Stimulated activated CD8-positive, alpha-beta memory T cell treated with anti-CD3 and anti-CD28 coated beads, Interleukin-4, amount 100 ng/mL, for 24 hours (primary cell): ENCODE measurements around the gene DDRGK1.
A peak's percentile ranks its signal among the peaks of the same experiment; 100 is the strongest.
"Not testable (repeated sequence)": the region's sequence is repeated elsewhere in the genome, so short reads cannot be mapped to it uniquely, and the experiment has no call there.

Experiments used
- DNase-seq: peaks from one replicate; pipeline ENCODE4 v3.0.0-alpha.2; 2020; ENCODE audit warnings: low read depth

DDRGK1 gene

GRCh38 chr20:3183896-3184612 lies 20.4 kb downstream of the DDRGK1 start:
- no peak for DNase-seq

- DNase-seq: not testable (repeated sequence)
These were observed 22.1 kb downstream of the DDRGK1 start for GRCh38 chr20:3182429-3182828.

GRCh38 chr20:3181270-3181669 lies 23.2 kb downstream of the DDRGK1 start:
- no peak for DNase-seq

DNA sequence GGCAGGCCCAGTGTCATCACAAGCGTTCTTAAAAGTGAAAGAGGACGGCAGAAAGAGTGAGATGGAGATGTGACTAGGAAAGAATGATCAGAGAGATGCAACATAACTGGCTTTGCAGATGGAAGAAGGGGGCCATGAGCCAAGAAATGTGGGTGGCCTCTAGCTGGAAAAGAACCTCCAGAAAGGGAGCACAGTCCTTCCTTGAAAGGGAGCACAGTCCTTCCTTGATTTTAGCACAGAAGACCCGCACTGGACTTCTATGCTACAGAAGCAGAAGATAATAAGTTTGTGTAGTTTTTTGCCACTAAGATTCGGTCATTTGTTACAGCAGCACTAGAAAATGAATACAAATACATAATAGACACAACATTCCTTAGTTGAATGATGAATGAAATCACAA lies 24.2 kb downstream of the DDRGK1 start:
- no peak for DNase-seq

GRCh38 chr20:3177746-3178485 lies 26.6 kb downstream of the DDRGK1 start:
- no peak for DNase-seq

DNA sequence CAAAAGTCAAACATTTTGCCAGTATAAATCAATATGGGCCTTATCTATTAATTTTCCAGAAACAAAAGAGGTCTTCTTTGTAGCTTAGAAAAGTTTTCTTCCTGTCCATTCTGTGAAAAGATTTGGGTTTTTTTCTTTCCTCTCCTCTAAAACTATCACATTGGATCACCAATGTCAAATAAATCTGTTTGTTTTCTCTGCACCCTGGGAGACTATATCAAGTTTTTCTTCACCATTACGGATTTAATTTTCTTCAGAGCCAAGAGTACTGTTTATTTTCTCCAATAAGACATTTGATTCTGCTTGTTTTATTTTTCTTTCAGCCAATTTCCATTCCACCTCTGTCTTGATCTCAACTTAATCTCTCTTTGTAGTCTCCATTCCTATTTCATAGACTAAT lies 29.2 kb downstream of the DDRGK1 start:
- no peak for DNase-seq

DNA sequence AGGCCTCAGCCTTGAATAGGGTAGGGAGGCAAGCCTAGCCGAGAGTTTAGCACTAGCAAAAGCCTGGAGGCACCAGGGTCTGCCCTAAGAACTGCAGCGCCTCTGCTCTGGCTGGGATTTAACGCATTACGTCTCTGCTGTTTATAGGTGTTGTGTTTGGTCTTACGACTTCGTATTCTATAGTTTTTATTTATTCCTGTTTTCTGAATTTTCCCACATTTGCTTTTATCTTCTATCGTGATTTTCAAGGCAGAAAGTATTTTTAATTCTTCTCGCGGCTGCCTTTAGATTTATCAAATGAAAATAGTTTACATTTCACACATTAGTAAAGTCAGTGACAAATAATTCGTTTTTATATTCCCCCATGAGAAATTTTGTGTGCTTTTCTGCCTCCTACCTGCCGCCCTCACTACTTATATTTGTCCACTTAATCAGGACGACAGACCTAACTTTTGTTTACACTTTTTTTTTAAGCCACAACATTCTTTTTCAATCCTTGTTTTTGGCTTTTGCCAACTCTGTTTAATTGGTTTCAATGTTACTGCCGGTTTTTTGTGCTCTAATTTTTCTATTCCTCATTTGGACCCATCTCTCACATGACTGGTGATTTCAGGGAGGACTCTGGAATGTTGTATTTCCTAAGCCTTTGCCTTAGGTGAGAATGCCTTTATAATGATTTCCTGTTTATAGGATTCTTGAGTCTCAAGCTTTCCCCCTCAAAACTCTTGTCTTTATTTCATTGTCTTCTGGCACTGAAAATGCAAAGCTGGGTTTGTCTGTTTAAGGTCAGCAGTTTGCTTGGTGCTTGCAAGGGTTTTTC lies 29.8 kb downstream of the DDRGK1 start:
- no peak for DNase-seq

DNA sequence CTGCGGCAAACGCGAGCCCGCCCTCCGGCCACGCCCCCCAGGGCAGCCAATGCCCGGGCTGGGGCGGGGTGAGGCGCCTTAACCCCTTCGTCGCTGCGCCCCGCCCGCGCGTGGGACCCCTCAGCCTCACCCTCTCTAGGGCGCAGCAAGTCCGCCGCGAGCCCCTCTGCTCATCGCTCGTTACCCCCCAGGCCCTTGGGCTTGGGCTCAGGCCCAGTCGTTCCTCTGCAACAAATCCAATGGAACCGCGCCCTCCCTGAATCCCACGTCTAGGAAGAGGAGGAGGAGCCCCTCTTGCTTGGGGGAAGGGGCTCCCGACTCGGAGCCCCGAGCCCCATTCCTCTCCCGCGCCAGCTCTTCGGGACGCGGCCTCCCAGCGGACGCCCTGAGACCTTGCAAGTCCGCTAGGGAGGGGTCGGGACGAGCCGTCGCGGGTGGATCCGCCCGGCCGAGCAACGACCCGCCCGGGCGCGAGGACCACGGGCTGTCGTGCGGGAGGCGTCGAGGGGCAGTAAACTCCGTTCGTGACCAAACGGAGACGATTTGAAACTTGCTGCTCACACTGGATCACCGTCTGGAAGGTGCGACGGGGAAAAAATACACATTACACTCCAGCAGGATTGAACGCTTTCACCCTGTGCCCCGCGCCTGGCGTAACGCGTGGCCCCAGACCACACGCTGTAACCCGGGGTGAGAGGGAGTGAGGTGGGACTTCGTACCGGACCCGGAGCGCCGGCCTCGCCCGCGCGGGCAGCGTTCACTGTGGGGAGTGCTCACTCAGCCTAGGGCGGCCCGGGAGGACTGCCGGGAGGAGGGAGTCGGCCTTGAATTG lies 30.7 kb downstream of the DDRGK1 start:
- peak; percentile 89 for DNase-seq

DNA sequence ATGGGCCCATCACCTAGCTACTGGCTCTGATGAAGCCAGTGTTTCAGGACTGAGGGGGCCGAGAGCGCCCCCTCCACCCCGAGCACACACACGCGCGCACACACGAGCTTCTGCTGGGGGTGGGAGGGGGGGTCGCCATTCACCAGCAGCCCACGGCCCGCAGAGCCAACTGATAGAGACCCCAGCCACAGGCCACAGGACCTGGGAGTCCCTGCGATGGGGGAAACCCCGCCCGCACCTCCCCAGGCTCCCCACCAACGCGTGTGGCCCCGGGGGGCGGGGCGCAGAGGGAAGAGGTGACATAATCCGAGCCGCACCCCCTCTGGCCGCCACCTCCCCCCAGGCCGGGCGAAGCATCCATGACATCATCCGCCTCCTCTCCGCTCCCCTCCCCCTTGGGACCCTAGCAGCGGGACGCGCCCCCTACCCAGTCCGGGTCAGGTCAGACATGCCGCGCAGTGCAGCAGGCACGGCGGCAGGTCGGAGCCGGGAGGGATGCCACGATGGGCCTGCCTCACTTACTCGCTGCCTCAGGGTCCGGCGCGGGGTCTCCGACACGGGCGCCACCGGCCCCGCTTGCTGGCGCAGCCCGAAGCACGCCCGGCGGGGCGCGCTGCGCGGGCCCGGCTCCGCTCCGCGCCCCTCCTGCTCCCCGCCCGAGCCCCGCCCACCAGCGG lies 31.4 kb downstream of the DDRGK1 start, which contains the start of gene LZTS3:
Gene LZTS3 (minus strand): TSS at position 617 of the 677 bp plus-strand sequence. CDS start 6,386 bp downstream, outside the sequence.
- peak; percentile 69 for DNase-seq

DNA sequence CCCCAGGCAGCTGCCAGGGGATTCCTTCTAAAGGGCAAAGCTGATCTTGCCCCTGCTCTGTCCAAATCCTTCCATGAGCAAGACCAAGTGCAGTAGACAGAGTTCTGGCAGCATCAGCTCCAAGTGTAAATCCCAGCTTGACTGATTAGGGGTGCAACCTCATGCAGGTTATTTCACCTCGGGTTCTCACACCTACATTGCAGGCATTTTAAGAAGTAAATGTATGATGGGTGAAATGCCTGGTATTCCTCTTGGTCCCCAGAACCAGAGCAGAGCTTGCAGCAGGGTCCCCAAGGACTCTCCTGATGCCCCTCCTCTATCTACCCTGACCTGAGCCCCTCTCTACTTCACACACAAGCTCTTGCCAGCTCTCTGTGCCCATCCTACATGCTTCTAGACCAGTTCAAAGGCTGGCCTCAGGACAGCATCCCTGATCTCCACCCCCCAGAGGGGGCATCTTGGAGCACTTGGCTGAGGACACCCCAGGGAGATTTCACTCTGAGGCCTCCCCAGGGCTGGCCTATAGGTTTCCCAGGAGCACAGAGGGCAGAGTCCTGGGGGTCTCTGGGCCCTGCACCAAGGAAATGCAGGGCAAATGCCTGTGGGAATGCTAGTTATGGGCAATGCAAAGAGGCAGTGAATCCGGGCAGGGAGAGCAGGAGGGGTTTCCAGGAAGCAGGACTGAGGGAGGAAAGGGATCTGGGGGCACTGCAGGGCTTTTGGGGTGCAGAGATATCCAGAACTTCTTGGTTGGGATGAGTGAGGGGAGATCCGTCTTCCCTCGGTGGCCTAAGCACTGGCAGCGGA lies 32.2 kb downstream of the DDRGK1 start:
- no peak for DNase-seq

DNA sequence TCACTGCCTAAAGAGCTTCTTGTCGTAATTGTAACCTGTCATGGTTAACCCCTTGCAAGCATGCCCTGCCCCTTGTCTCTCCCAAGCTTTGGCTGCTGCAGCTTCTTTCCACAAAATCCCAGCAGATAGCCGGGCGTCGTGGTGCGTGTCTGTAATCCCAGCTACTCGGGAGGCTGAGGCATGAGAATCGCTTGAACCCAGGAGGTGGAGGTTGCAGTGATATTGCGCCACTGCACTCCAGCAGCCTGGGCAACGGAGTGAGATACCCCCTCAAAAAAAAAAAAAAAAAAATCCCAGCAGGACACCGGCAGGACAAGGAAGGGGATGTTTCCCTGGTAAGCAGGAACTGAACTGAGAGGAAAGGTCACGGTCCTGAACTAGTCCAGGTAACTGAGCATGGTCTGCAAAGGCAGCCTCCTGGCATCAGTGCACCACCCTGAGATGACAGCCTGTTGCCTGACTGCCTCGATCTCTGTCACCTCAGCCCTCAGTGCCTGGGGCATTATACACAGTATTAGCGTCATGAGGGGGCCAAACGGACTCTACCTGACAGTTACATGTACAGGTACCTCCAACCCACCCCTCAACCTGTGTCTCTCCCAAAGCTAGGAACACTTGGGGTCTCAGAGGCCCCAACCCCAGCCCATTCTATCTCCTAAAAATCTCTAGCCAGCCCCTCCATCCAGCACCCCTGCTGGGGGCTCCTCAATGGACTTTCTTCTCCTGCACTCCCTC lies 32.9 kb downstream of the DDRGK1 start:
- no peak for DNase-seq

- no peak for DNase-seq
These were observed 35.5 kb downstream of the DDRGK1 start for GRCh38 chr20:3168829-3169590.

GRCh38 chr20:3168079-3168828 lies 36.2 kb downstream of the DDRGK1 start:
- no peak for DNase-seq

DNA sequence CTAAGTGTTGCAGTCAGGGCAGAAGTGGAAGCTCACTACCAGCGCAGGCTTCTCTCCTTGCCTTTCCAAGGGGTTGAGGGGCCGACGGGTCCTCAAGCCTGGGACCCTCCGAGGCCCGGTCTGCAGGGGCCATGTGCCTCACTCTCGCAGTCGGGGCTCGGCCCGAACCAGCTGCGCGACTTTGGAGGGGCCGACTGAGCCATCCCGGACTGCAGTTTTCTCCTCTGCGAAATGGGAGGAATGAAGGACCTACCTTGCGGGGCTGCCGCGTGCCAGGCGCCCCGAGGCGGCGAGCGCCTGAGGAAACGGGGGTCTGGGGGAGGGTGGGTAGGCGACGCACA lies 36.8 kb downstream of the DDRGK1 start:
- no peak for DNase-seq

DNA sequence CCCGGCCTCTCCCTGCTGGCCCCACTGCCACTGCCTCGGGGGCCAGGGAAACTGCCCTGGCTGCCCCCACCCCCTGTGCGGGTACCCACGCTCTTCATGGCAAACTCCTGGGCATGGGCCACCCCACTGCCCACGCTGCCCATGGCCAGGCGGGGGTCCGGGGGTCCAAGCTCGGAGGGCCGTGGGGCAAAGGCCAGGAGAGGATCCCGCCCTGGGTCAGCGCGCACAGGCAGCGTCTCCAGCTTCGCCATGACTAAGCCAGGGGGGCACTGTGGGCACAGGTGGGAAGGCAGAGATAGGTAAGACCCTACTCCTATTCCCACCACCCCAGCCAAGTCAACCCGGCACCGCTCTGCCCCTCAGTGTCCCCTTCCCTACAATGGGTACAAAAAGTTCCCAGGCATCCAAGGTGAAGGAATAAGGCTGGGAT lies 37.6 kb downstream of the DDRGK1 start:
- no peak for DNase-seq

DNA sequence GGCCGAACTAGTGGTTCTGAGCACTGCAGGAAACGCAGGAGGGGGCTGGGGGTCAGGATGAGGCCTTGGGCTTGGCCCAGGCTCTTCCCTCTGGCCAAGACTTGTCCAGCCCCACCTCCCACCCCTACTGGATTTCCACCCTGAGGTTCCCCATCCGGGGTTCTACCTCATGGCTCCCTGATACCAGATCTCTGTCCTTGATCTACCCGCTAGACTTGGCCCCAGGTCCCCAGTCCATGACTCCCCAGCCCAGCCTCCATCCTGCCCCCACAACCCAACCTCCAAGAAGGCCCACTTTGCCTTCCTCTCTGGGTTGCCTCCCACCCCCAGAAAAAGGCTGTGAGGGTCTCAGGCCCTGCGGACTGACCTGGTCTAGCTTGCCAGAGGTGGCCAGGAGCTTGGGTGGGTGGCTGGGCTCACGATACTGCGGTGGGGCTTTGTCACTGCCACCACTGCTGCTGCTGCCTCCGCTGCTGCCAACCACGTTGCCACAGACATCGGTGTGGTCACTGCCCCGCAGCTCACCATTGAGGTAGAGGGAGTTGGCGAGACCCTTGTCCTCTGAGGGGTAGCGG lies 38.1 kb downstream of the DDRGK1 start:
- no peak for DNase-seq

GRCh38 chr20:3165473-3166337 lies 38.8 kb downstream of the DDRGK1 start:
- no peak for DNase-seq
